ENCODE results near the gene DOCK2.

GRCh38 chr5:170132269-170132975 lies 495.3 kb downstream of the DOCK2 start:
- TF ChIP-seq CTCF (IDR thresholded peaks at IDR 0.05) = no peak
- TF ChIP-seq POLR2A (IDR thresholded peaks at IDR 0.05) = no peak

Data from adrenal gland (tissue), 5 donors.